Mesenchymal stem cell (in vitro differentiated cells and primary cell): ENCODE results near the gene PGAP6.
"Not testable (repeated sequence)": the region's sequence is repeated elsewhere in the genome, so short reads cannot be mapped to it uniquely, and the experiment has no call there.

Experiments
- DNase-seq: peaks from one replicate; pipeline ENCODE4 v3.0.0-alpha.2; 2013
- H2AFZ ChIP-seq: one replicate; pipeline ENCODE4 v1.6.1; 2013; ENCODE audit warnings: low read depth, mild to moderate bottlenecking, control low read depth, inconsistent platforms, low read length, moderate library complexity
- H2AK5ac ChIP-seq: 2 replicates; pipeline ENCODE4 v1.6.1; 2013; ENCODE audit warnings: low read length, moderate library complexity, mild to moderate bottlenecking, inconsistent platforms; ENCODE audit not compliant: severe bottlenecking
- H2BK120ac ChIP-seq: one replicate; pipeline ENCODE4 v1.6.1; 2013; ENCODE audit warnings: low read depth, mild to moderate bottlenecking, inconsistent platforms, low read length, moderate library complexity
- H2BK12ac ChIP-seq, 2 experiments: one replicate each; pipeline ENCODE4 v1.6.1; 2013; ENCODE audit warnings: inconsistent platforms in 2 of 2, low read length in 2 of 2, mild to moderate bottlenecking in 2 of 2, moderate library complexity in 2 of 2, control low read depth in 1 of 2
- H2BK15ac ChIP-seq: one replicate; pipeline ENCODE4 v1.6.1; 2013; ENCODE audit warnings: mild to moderate bottlenecking, low read depth, inconsistent platforms; ENCODE audit not compliant: poor library complexity, severe bottlenecking
- H2BK5ac ChIP-seq: 2 replicates; pipeline ENCODE4 v1.6.1; 2013; ENCODE audit warnings: low read depth, mild to moderate bottlenecking, low read length, control low read depth, inconsistent platforms; ENCODE audit not compliant: poor library complexity, severe bottlenecking
- H3K14ac ChIP-seq, 2 experiments: one replicate each; pipeline ENCODE4 v1.6.1; 2013; ENCODE audit warnings: inconsistent platforms in 2 of 2, low read length in 2 of 2, control low read depth in 1 of 2, mild to moderate bottlenecking in 1 of 2, moderate library complexity in 1 of 2
- H3K18ac ChIP-seq, 2 experiments: one replicate each; pipeline ENCODE4 v1.6.1; 2013; ENCODE audit warnings: inconsistent platforms in 2 of 2, low read length in 2 of 2, control low read depth in 1 of 2, low read depth in 1 of 2, mild to moderate bottlenecking in 1 of 2
- H3K23ac ChIP-seq, 2 experiments: one replicate each; pipeline ENCODE4 v1.6.1; 2013; ENCODE audit warnings: inconsistent platforms in 2 of 2, low read length in 2 of 2, mild to moderate bottlenecking in 2 of 2, moderate library complexity in 2 of 2, control low read depth in 1 of 2
- H3K27ac ChIP-seq: 2 replicates; pipeline ENCODE4 v1.5.1; 2013; ENCODE audit warnings: mild to moderate bottlenecking, moderate library complexity, low read length, control low read depth, inconsistent platforms; ENCODE audit not compliant: poor library complexity, severe bottlenecking
- H3K27me3 ChIP-seq, 2 experiments: 2 replicates each; pipeline versions ENCODE4 v1.6.1 to v1.7.0; 2013; ENCODE audit warnings: low read length in 2 of 2, mild to moderate bottlenecking in 2 of 2, moderate library complexity in 2 of 2, control low read depth in 1 of 2, inconsistent platforms in 1 of 2; ENCODE audit not compliant: control insufficient read depth in 1 of 2, insufficient read depth in 1 of 2
- H3K36me3 ChIP-seq, 2 experiments: 2 replicates each; pipeline versions ENCODE4 v1.6.1 to v1.7.0; 2013; ENCODE audit warnings: low read length in 2 of 2, control low read depth in 1 of 2, inconsistent platforms in 1 of 2, low read depth in 1 of 2, mild to moderate bottlenecking in 1 of 2; ENCODE audit not compliant: insufficient read depth in 2 of 2, control insufficient read depth in 1 of 2
- H3K4ac ChIP-seq, 2 experiments: one replicate each; pipeline ENCODE4 v1.6.1; 2013; ENCODE audit warnings: inconsistent platforms in 2 of 2, low read length in 2 of 2, mild to moderate bottlenecking in 2 of 2, moderate library complexity in 2 of 2, control low read depth in 1 of 2, low read depth in 1 of 2
- H3K4me1 ChIP-seq: 2 replicates; pipeline ENCODE4 v1.6.1; 2013; ENCODE audit warnings: low read depth, low read length, control low read depth; ENCODE audit not compliant: control insufficient read depth, insufficient read depth
- H3K4me2 ChIP-seq: 2 replicates; pipeline ENCODE4 v1.6.1; 2013; ENCODE audit warnings: low read length, mild to moderate bottlenecking, inconsistent platforms; ENCODE audit not compliant: poor library complexity, severe bottlenecking
- H3K4me3 ChIP-seq, 2 experiments: 2 replicates each; pipeline versions ENCODE4 v1.5.1 to v1.7.0; 2013; ENCODE audit warnings: low read length in 2 of 2, mild to moderate bottlenecking in 2 of 2, control low read depth in 1 of 2, low read depth in 1 of 2; ENCODE audit not compliant: insufficient read depth in 1 of 2
- H3K79me1 ChIP-seq: replicated peaks from 2 replicates; pipeline ENCODE4 v1.6.1; 2013; ENCODE audit warnings: mild to moderate bottlenecking, control low read depth, low read length, inconsistent platforms; ENCODE audit not compliant: poor library complexity, severe bottlenecking
- H3K9ac ChIP-seq: 2 replicates; pipeline ENCODE4 v1.7.0; 2013; ENCODE audit warnings: mild to moderate bottlenecking, low read length, moderate library complexity
- H3K9me3 ChIP-seq: 2 replicates; pipeline ENCODE4 v1.7.0; 2013; ENCODE audit warnings: mild to moderate bottlenecking, low read length; ENCODE audit not compliant: control insufficient read depth
- H4K8ac ChIP-seq: one replicate; pipeline ENCODE4 v1.6.1; 2013; ENCODE audit warnings: inconsistent platforms, mild to moderate bottlenecking, low read length, moderate library complexity
- H4K91ac ChIP-seq: one replicate; pipeline ENCODE4 v1.6.1; 2013; ENCODE audit warnings: mild to moderate bottlenecking, low read length, inconsistent platforms
- WGBS: methylation state at CpG from one replicate; pipeline ENCODE4 v1.1.7; 2013; ENCODE audit warnings: mixed read lengths; 5-methylcytosine and 5-hydroxymethylcytosine counted together

The PGAP6 gene

GRCh38 chr16:391885-392335, 10.1 kb upstream of the PGAP6 start:
- H3K79me1 ChIP-seq, result no peaks in the 10 kb centered on the region
- 59% methylated on average over 7 of the region's 7 CpGs for WGBS
- no peak overlapping the region for H2BK120ac ChIP-seq
- no peak overlapping the region for H2BK15ac ChIP-seq
- H3K27ac ChIP-seq, result no peak overlapping the region
- no peaks in the 10 kb centered on the region for H3K27me3 ChIP-seq
- peaks cover 4% of the 10 kb centered on the region for H3K4me1 ChIP-seq
- DNase-seq, result peak; percentile 81
- no peak overlapping the region for H2BK5ac ChIP-seq
- H2AFZ ChIP-seq, result no peak overlapping the region
- no peak overlapping the region for H3K4me3 ChIP-seq
- H3K14ac ChIP-seq, result no peak overlapping the region
- peak overlapping the region in 1 of 2 experiments; percentile 43 for H2BK12ac ChIP-seq
- no peak overlapping the region for H2AK5ac ChIP-seq
- no peak overlapping the region for H3K18ac ChIP-seq
- H3K36me3 ChIP-seq, result no peaks in the 10 kb centered on the region
- H3K9ac ChIP-seq, result no peak overlapping the region
- no peak overlapping the region for H3K4me2 ChIP-seq
- H4K91ac ChIP-seq, result no peak overlapping the region
- H3K23ac ChIP-seq, result no peak overlapping the region
- no peaks in the 10 kb centered on the region for H3K9me3 ChIP-seq
- no peak overlapping the region for H3K4ac ChIP-seq
- no peak overlapping the region for H4K8ac ChIP-seq

GRCh38 chr16:389352-389751, 7.6 kb upstream of the PGAP6 start:
- H2AK5ac ChIP-seq, result no peak overlapping the region
- H3K4me3 ChIP-seq, result no peak overlapping the region
- H3K18ac ChIP-seq, result peak overlapping the region; percentile 54 to 86
- H3K23ac ChIP-seq, result no peak overlapping the region
- 91% methylated on average over 10 of the region's 10 CpGs for WGBS
- no peaks in the 10 kb centered on the region for H3K27me3 ChIP-seq
- H3K9me3 ChIP-seq, result no peaks in the 10 kb centered on the region
- H2BK15ac ChIP-seq, result peak overlapping the region; percentile 93
- DNase-seq, result no peak
- H4K8ac ChIP-seq, result peak overlapping the region; percentile 76
- no peaks in the 10 kb centered on the region for H3K36me3 ChIP-seq
- no peak overlapping the region for H3K9ac ChIP-seq
- H3K4ac ChIP-seq, result no peak overlapping the region
- H2BK5ac ChIP-seq, result no peak overlapping the region
- H3K4me2 ChIP-seq, result no peak overlapping the region
- H4K91ac ChIP-seq, result peak overlapping the region; percentile 92
- no peaks in the 10 kb centered on the region for H3K4me1 ChIP-seq
- peak overlapping the region in 1 of 2 experiments; percentile 6 for H3K14ac ChIP-seq
- peak overlapping the region; percentile 27 to 92 for H2BK12ac ChIP-seq
- no peak overlapping the region for H2AFZ ChIP-seq
- H3K79me1 ChIP-seq, result no peaks in the 10 kb centered on the region
- H3K27ac ChIP-seq, result no peak overlapping the region
- H2BK120ac ChIP-seq, result no peak overlapping the region

GRCh38 chr16:387761-388666, 6.2 kb upstream of the PGAP6 start:
- peak overlapping the region in 1 of 2 experiments; percentile 42 for H3K18ac ChIP-seq
- H4K8ac ChIP-seq, H2BK5ac ChIP-seq, H3K14ac ChIP-seq, H2BK120ac ChIP-seq, H3K4me2 ChIP-seq, H3K27me3 ChIP-seq, H3K36me3 ChIP-seq, H4K91ac ChIP-seq, H2AK5ac ChIP-seq, H2BK15ac ChIP-seq, H3K79me1 ChIP-seq, H3K27ac ChIP-seq, H2AFZ ChIP-seq, H2BK12ac ChIP-seq, H3K9me3 ChIP-seq: not testable (repeated sequence)
- peak; percentile 82 for DNase-seq
- H3K4ac ChIP-seq, result peak overlapping the region in 1 of 2 experiments; percentile 35
- H3K23ac ChIP-seq, result peak overlapping the region in 1 of 2 experiments; percentile 37
- H3K9ac ChIP-seq, result peak overlapping the region; percentile 49
- WGBS, result 14% methylated on average over 14 of the region's 20 CpGs
- peak overlapping the region in 1 of 2 experiments; percentile 58 for H3K4me3 ChIP-seq
- H3K4me1 ChIP-seq, result peaks cover 12% of the 10 kb centered on the region

- Histone ChIP-seq H2BK5ac (no peak overlapping the region), H2BK15ac (no peak overlapping the region), H4K8ac (no peak overlapping the region), H3K27ac (no peak overlapping the region), H3K9me3 (no peaks in the 10 kb centered on the region), H3K9ac (no peak overlapping the region), H3K23ac (no peak overlapping the region), H2AK5ac (no peak overlapping the region), H2BK120ac (no peak overlapping the region), H2AFZ (no peak overlapping the region), H3K4me2 (no peak overlapping the region), H3K18ac (no peak overlapping the region), H3K4me3 (no peak overlapping the region), H3K4me1 (peaks cover 20% of the 10 kb centered on the region), H3K36me3 (no peaks in the 10 kb centered on the region), H3K27me3 (no peaks in the 10 kb centered on the region), H4K91ac (no peak overlapping the region), H2BK12ac (peak overlapping the region in 1 of 2 experiments; percentile 29), H3K4ac (no peak overlapping the region), H3K14ac (no peak overlapping the region), H3K79me1 (no peaks in the 10 kb centered on the region)
- WGBS, result 82% methylated on average over 19 of the region's 19 CpGs
- peak; percentile 31 for DNase-seq
These were observed 4.9 kb upstream of the PGAP6 start for GRCh38 chr16:386641-387156.
